Endothelial cell of umbilical vein (primary cell): Measurements from ENCODE around the gene MAPK4. TPM values are rescaled to one million over a fixed set of nuclear protein-coding genes. Genes with fewer than 3 reads are reported as not detected.

Experiments
- BruUV-seq: library from RNA; stranded (reverse); fragments of 400-500 nt; replicated peaks from 2 replicates; lab custom pipeline; 2021; lab: Mats Ljungman, UMichigan
- CTCF ChIA-PET: fragments of 300-600, 350-600 bp; sonication (Branson Sonifier 250); formaldehyde crosslinking; loops from one replicate; lab custom pipeline; 2021; ENCODE audit warnings: antibody characterized with exemption, inconsistent platforms; lab: Charles Lee
- POLR2A ChIA-PET: fragments of 300-600, 350-600 bp; sonication (Branson Sonifier 250); formaldehyde crosslinking; loops from one replicate; lab custom pipeline; 2021; ENCODE audit warnings: antibody characterized with exemption, inconsistent platforms; lab: Charles Lee
- DNase-seq: peaks from one replicate; pipeline ENCODE4 v3.0.0-alpha.2; 2011; ENCODE audit warnings: low read depth, low spot score
- FAIRE-seq: peaks from 2 replicates; lab custom pipeline; 2011; peaks lifted over from hg19 to GRCh38; lab: Jason Lieb, UNC
- H2AFZ ChIP-seq: 2 replicates; pipeline ENCODE4 v1.6.0; 2012; ENCODE audit warnings: low read depth, low read length, control low read depth, inconsistent platforms
- H3K27ac ChIP-seq: 2 replicates; pipeline ENCODE4 v1.5.1; 2011; ENCODE audit warnings: low read depth, mild to moderate bottlenecking, control low read depth, low read length, moderate library complexity; ENCODE audit not compliant: insufficient read depth
- H3K27me3 ChIP-seq, 2 experiments: 2 replicates each; pipeline versions ENCODE4 v1.6.0 to v1.6.1; 2011; ENCODE audit warnings: low read length in 2 of 2, mixed read lengths in 1 of 2; ENCODE audit not compliant: control insufficient read depth in 2 of 2, insufficient read depth in 2 of 2
- H3K36me3 ChIP-seq, 2 experiments: 2 replicates in 1 of 2; 3 replicates in 1 of 2; pipeline ENCODE4 v1.5.1; 2011; ENCODE audit warnings: low read length in 2 of 2, mild to moderate bottlenecking in 1 of 2, moderate library complexity in 1 of 2; ENCODE audit not compliant: control insufficient read depth in 2 of 2, insufficient read depth in 2 of 2; ENCODE audit errors: extremely low read depth in 1 of 2
- H3K4me1 ChIP-seq: 3 replicates; pipeline ENCODE4 v1.5.1; 2011; ENCODE audit warnings: mild to moderate bottlenecking, low read length; ENCODE audit not compliant: control insufficient read depth, insufficient read depth; ENCODE audit errors: extremely low read depth
- H3K4me2 ChIP-seq: 2 replicates; pipeline ENCODE4 v1.6.1; 2011; ENCODE audit warnings: low read length, control low read depth, mixed read lengths; ENCODE audit not compliant: insufficient read depth
- H3K4me3 ChIP-seq, 3 experiments: fragments of 200-600 bp in 1 of 3; sonication (generic), shearing (Covaris generic) in 1 of 3; replicated peaks in 1 of 3; 2 replicates each; pipeline ENCODE4 v1.5.1; 2011 to 2016; ENCODE audit warnings: control low read depth in 3 of 3, low read length in 3 of 3, mild to moderate bottlenecking in 2 of 3, inconsistent platforms in 1 of 3, low read depth in 1 of 3, moderate library complexity in 1 of 3; ENCODE audit not compliant: insufficient read depth in 1 of 3
- H3K79me2 ChIP-seq: 2 replicates; pipeline ENCODE4 v1.6.0; 2012; ENCODE audit warnings: low read length, inconsistent platforms; ENCODE audit not compliant: control insufficient read depth, insufficient read depth
- H3K9ac ChIP-seq: replicated peaks from 2 replicates; pipeline ENCODE3; 2011; ENCODE audit warnings: low read length, control low read depth; ENCODE audit not compliant: insufficient read depth; ENCODE audit errors: extremely low read depth
- H3K9me1 ChIP-seq: replicated peaks from 3 replicates; pipeline ENCODE4 v1.6.0; 2011; ENCODE audit warnings: mild to moderate bottlenecking, low read length; ENCODE audit not compliant: control insufficient read depth, insufficient read depth; ENCODE audit errors: extremely low read depth
- H3K9me3 ChIP-seq: replicated peaks from 2 replicates; pipeline ENCODE4 v1.5.1; 2012; ENCODE audit warnings: low read length, inconsistent platforms; ENCODE audit not compliant: control insufficient read depth, insufficient read depth
- H4K20me1 ChIP-seq: replicated peaks from 2 replicates; pipeline ENCODE3; 2011; ENCODE audit warnings: mild to moderate bottlenecking, low read length; ENCODE audit not compliant: control insufficient read depth, insufficient read depth; ENCODE audit errors: extremely low read depth
- EZH2 ChIP-seq: IDR thresholded peaks from 2 replicates; pipeline ENCODE4 v1.6.1; 2012; ENCODE audit warnings: borderline replicate concordance, low read depth, mild to moderate bottlenecking, moderate library complexity, low read length, inconsistent platforms; ENCODE audit not compliant: severe bottlenecking
- FOS ChIP-seq: IDR thresholded peaks from 2 replicates; pipeline ENCODE4 v1.6.1; 2011; ENCODE audit warnings: mild to moderate bottlenecking, low read length, moderate library complexity, borderline replicate concordance; ENCODE audit not compliant: insufficient read depth
- GATA2 ChIP-seq: IDR thresholded peaks from 2 replicates; pipeline ENCODE4 v1.7.0; 2011; ENCODE audit warnings: low read depth, mild to moderate bottlenecking, moderate library complexity, mixed read lengths, low read length; ENCODE audit not compliant: insufficient read length, insufficient read depth
- JUN ChIP-seq: IDR thresholded peaks from 2 replicates; pipeline ENCODE4 v1.6.1; 2011; ENCODE audit warnings: borderline replicate concordance, low read depth; ENCODE audit not compliant: insufficient read length, insufficient read depth
- POLR2A ChIP-seq: IDR thresholded peaks from 2 replicates; pipeline ENCODE4 v1.6.1; 2012; ENCODE audit warnings: low read depth, mild to moderate bottlenecking, control low read depth, low read length
- POLR2AphosphoS5 ChIP-seq: IDR thresholded peaks from 2 replicates; pipeline ENCODE4 v1.6.1; 2012; ENCODE audit warnings: low read depth, mild to moderate bottlenecking, control low read depth, low read length, moderate library complexity; ENCODE audit not compliant: insufficient read depth
- dilution Hi-C: fragments of 300-500 bp; cut with MboI; formaldehyde crosslinking; loops from one replicate; pipeline ENCODE4 v1.15.0; 2019; ENCODE audit warnings: low sequenced_read_pairs; ENCODE audit not compliant: extremely low pct_ligation_motif_present
- intact Hi-C: fragments of 100-400 bp; cut with micrococcal nuclease; formaldehyde crosslinking; loops from one replicate; pipeline ENCODE4 v1.10.0; 2022
- polyA plus RNA-seq, 4 experiments: library from polyadenylated mRNA; depleted of rRNA in 3 of 4; stranded (reverse) in 3 of 4; unstranded in 1 of 4; fragments of >200 nt; gene quantifications; 2 replicates each; pipeline versions ENCODE4 v1.2.1 to v1.2.3, GENCODE V29; 2011 to 2012; ENCODE audit warnings: missing spikeins in 1 of 4
- total RNA-seq: library from RNA; stranded (reverse); gene quantifications from 2 replicates; pipeline ENCODE4 v1.2.3, GENCODE V29; 2021
- TF ChIP-seq, protein P1 (sequence below), 2 donors: IDR thresholded peaks; 1 replicate in 1 of 2; 2 replicates in 1 of 2; pipeline ENCODE4 v1.5.1; 2011; ENCODE audit warnings: low read length in 2 of 2, mild to moderate bottlenecking in 2 of 2, moderate library complexity in 2 of 2, control low read depth in 1 of 2, inconsistent platforms in 1 of 2, low read depth in 1 of 2; ENCODE audit not compliant: insufficient read depth in 1 of 2; ENCODE audit errors: extremely low read depth in 1 of 2
- TF ChIP-seq, protein P2 (sequence below): IDR thresholded peaks from 2 replicates; pipeline ENCODE4 v1.6.1; 2011; ENCODE audit not compliant: insufficient read depth, insufficient read length

Gene MAPK4
- total and polyA plus RNA-seq, 2 donors (not counting 3 experiments of a cell fraction or from before 2014, with no cell fraction given): not detected

DNA sequence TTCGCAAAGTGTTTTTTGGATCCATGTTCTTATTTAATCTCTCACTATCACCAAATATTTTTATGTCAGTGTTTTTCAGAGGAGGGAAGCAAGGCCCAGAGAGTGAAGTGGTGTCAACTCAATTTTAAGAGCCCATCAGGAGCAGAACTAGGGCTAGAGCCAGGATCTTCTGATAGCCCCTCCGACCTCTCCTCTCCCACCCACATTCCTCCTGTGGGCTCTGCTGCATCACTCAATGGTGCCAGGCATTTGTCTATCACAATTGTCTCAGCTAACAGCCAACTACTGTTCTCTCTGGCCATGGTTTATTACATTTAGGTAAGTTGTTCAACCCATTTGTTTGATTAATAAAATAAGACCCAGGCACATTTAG, 68.6 kb downstream of the MAPK4 start:
- no peak for DNase-seq
- H3K27ac ChIP-seq: no peak overlapping the region
- H3K9ac ChIP-seq: no peak overlapping the region
- H3K4me1 ChIP-seq: no peaks in the 10 kb centered on the region
- no peak for TF ChIP-seq FOS
- TF ChIP-seq, protein P1, sequence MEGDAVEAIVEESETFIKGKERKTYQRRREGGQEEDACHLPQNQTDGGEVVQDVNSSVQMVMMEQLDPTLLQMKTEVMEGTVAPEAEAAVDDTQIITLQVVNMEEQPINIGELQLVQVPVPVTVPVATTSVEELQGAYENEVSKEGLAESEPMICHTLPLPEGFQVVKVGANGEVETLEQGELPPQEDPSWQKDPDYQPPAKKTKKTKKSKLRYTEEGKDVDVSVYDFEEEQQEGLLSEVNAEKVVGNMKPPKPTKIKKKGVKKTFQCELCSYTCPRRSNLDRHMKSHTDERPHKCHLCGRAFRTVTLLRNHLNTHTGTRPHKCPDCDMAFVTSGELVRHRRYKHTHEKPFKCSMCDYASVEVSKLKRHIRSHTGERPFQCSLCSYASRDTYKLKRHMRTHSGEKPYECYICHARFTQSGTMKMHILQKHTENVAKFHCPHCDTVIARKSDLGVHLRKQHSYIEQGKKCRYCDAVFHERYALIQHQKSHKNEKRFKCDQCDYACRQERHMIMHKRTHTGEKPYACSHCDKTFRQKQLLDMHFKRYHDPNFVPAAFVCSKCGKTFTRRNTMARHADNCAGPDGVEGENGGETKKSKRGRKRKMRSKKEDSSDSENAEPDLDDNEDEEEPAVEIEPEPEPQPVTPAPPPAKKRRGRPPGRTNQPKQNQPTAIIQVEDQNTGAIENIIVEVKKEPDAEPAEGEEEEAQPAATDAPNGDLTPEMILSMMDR (IDR thresholded peaks at IDR 0.05; ENCODE audit: extremely low read depth in 1 of 2, insufficient read depth in 1 of 2, low read depth in 1 of 2, low read length in 2 of 2): no peak
- TF ChIP-seq GATA2: no peak
- TF ChIP-seq, protein P2, sequence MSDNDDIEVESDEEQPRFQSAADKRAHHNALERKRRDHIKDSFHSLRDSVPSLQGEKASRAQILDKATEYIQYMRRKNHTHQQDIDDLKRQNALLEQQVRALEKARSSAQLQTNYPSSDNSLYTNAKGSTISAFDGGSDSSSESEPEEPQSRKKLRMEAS: no peak
- TF ChIP-seq EZH2: no peak
- no peak for TF ChIP-seq JUN
- no peak for TF ChIP-seq POLR2AphosphoS5
- no peak for TF ChIP-seq POLR2A
- no peaks in the 10 kb centered on the region for H3K9me1 ChIP-seq
- dilution Hi-C loops (no loop called here), intact Hi-C loops (no loop called here)
- CTCF ChIA-PET: no interaction called here
- H3K4me2 ChIP-seq: no peak overlapping the region
- no TSS peak for BruUV-seq
- H2AFZ ChIP-seq: no peak overlapping the region
- POLR2A ChIA-PET: no interaction called here
- H3K27me3 ChIP-seq: no peaks in the 10 kb centered on the region
- H3K9me3 ChIP-seq: no peaks in the 10 kb centered on the region
- H3K36me3 ChIP-seq: no peaks in the 10 kb centered on the region
- no peaks in the 10 kb centered on the region for H4K20me1 ChIP-seq
- H3K79me2 ChIP-seq: no peaks in the 10 kb centered on the region
- H3K4me3 ChIP-seq: no peak overlapping the region
- FAIRE-seq: no peak
